GM18909 (cell line): Measurements from ENCODE around the gene C16orf89.
"Not testable (repeated sequence)": the region's sequence is repeated elsewhere in the genome, so short reads cannot be mapped to it uniquely, and the experiment has no call there.

Experiments used
- ATAC-seq: cut with Tn5 transposase; IDR thresholded peaks from one replicate; pipeline ENCODE4 v1.9.1; 2021; ENCODE audit warnings: mild to moderate bottlenecking; ENCODE audit not compliant: unreplicated experiment, poor library complexity

The C16orf89 gene

DNA sequence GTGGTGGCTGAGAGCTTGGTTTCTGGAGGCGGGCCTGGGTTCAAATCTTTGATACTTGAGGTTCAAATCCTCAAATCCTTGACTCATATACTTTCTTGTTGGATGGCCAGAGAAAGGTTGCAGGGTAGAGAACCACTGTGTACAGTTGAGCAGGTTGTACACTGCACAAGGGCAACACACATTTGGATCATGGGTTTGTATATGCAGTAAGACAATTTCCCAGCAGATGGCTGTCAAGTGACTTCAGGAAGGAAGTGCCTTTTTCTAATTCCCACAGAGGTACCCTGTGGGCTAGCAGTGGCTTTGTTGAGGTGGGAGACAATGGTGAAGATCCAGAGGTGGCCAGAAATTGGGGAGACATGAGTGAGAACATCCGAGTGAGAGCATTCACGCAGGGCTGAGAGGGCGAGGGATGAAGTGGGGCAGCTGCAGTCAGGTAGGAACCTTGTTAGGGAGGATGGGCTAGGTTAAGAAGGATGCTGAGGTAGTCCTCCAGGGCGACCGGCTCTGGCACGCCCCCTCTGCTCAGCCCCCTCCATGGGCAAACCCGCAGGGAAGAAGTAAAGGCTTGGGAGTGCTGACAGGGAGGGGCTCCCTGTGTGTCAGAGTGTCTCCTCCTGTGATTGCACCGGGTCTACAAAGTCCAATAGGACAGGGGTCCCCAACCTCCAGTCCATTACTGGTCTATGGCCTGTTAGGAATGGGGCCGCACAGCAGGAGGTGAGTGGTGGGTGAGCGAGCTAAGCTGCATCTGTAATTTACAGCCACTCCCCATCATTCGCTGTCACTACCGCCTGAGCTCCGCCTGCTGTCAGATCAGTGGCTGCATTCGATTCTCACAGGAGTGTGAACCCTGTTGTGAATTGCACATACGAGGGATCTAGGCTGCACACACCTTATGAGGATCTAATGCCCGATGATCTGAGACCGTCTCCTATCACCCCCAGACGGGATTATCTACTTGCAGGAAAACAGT lies 2.7 kb downstream of the C16orf89 start:
- no peak for ATAC-seq

DNA sequence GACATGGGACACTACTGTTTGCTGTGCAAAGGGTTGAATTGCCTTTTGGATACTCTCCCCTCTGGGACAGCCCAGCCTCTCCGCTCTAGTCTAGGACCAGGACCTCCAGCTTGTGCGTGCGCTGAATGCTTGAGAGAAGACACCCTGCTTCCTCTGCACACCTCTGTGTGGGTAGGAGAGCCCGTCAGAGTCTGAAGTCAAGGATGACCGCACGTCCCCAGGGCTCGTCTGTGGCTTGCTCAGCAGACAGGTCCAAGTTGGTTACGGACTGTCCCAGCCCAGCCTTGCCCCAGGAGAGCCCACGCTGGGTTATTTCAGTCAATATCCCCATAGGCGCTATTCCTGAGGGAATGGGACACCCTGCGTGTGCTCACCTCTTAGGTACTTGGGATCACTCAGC lies 3.7 kb downstream of the C16orf89 start:
- ATAC-seq = no peak

DNA sequence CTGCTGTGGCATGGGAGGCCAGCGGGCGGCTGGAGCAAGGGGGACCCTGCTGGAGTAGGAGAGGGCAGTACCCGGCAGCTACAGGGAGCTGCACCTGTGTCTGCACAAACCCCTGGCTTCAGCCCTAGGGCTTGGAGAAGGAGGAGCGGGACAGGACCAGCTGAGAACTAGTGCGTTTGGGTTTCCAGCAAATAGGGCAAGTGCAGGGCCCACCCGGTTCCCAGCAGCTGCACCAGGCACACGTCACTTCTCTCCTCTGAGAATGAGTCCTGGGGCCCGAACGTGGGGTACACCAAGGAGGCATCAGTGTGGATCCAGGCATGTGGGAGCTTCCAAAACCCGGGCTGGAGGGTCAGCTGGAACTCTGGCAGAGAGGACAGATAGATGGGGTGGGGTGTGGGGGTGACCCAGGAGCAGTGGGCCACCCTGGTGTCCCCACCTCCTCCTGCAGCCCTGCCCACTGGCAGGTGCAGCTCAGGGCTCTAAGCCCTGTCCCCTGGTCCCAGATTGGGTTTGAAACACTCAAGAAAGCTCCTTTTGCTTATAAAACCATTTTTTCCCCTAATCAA lies 5.6 kb downstream of the C16orf89 start:
- no peak for ATAC-seq

DNA sequence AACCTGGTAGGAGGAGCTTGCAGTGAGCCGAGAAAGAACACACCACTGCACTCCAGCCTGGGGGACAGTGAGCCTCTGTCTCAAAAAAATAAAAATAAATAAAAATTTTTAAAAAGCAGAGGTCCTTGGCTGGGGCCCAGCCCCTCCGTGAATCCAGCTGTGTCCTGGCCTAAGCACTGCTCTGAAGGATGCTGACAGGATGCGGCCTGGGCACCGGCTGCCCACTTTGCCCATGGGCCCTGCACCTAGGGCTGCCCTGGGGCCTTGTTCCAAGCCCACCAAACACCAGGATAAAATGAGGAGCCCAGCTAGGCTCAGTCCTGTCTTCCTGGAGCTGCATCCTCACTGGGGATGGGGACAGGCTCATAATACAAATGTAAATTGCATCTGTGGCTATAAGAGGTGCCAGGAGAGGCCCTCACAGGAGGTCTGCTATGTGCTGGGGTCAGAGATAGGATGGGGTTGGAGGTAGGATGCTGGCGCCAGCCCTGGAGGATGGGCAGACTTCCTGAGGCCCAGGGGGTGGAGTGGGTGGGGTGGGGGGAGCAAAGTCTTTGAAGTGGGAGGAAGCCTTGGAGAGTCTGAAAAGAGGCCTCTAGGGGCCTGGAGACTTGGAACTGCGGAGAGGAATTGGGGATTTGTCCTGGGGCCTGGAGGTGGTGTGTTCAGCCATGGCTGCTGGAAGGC lies 6.2 kb downstream of the C16orf89 start:
- no peak for ATAC-seq

DNA sequence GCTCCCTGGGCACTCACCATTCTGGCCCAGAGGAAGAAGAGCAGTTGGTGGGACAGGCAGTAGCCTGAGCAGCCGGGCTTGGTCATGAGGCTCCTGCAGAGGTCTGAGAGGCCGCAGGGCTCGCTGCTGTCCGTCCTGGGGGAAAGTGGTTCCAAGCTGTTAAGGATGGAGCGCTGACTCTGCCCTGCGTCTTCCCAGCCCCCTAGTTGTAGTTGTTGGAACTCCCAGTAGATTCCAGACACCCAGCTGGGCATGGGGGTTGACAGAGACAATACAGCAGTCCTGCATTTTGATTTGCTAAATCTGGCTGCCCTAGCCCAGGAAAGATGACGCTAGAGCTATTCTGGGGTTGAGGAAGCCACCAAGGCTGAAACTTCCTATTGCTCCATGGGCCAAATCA lies 7.3 kb downstream of the C16orf89 start:
- ATAC-seq = no peak

DNA sequence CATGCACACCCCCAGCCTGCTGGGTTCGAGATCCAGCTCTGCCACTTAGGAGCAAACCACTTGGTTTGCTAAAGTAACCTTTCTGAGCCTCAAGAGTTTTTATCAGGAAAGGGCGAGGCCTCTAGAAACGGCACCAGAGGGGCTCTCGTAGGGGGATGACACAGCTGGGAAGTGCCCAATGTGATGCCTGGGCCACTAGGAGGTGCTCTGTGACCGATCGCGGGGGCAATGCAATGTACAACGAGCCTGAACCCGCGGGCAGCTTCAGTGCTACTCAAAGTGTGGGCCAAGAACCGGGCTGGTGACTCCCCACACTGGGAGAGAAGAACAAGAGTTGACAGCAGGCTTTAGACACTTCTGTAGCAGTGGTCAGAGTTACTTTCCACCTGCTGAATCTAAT lies 9.4 kb downstream of the C16orf89 start:
- no peak for ATAC-seq

DNA sequence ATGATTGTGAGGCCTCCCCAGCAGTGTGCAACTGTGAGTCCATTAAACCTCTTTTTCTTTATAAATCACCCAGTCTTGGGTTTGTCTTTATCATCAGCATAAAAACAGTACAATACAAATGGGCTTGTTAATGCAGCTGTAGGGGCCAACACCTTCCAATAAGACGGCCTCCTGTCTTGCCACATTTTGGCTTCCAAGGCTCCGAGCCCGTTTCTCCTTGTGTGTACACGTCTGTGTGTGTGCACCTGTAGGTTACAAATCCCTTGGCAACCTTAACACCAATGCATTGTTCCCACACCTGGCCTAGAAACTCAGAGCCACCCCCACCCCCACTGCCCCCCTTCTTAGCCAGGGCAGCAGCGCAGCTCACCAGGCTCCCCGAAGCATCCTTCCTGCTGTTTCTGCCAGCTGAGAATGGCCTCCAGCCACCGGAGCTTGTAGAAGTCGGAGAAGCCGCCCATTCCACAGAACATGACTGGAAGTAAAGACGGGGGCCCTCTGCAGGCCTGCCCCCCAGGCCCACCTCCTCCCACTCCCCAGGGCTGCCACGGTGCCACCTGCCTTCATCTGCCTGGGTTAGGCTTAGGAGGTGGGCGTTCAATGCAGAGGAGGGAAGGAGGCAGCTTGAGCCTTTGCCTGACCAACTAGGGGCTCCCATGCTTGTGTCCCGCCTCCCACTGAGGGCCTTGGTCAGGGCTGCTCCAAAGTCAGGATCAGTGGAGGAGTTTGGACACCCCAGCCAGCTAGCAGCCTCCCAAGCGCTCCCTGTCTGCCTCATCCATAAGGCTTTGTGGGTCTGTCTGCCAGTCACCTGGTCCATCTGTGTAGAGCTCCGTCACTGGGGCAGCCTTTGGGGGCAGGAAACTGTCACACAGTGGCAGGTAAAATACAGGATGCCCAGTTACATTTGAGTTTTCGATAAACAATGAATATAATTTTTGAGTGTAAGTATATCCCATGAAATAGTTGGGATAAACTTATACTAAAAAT lies 10.6 kb downstream of the C16orf89 start:
- ATAC-seq = no peak

DNA sequence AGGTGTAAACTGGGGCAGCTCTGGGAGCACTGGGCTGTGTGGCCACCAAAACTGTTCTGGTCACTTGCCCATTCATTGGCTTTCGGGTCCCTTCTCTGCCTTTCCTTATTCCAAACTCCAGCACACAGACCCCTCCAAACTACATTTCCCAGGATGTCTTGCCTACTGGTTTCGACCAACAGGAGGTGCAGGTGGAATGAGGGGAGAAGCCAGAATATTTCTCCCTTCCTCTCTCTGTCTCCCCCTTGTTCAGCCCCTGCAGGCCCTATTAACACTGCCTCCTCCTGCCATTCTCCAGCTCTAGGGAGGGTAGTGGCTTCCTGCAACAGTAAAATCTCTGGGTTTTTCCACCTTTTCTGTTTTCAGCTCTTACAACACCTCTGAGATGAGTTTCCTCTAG lies 18.8 kb downstream of the C16orf89 start:
- ATAC-seq = no peak

DNA sequence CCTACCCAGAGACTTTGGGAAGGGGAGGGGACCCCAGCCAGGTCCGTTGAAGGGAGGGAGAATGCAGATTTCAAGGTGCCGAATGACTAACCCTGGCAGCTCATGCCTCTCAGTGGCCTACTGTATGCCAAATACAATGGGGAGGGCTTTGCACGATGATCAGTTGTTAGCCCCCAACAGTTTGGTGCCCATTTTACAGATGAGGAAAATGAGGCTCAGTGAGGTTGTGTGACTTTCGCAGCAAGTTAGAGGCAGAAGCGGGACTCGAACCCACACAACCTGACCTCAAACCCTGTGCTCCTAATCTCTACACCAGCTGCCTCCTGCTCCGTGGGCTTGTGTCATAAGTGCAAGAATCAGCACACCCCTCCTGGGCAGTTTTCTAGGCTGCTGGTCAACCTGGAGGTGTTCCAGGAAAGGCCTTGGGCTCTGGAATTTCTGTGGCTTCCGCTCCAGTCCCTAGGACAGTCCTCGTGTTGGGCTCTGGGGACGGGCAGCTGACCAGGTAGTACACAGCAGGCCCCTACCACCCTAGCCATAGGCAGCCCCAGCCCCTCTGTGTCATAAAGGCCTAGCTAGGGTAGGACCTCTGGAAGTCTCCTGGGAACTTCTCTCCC lies 20.1 kb downstream of the C16orf89 start:
- no peak for ATAC-seq

DNA sequence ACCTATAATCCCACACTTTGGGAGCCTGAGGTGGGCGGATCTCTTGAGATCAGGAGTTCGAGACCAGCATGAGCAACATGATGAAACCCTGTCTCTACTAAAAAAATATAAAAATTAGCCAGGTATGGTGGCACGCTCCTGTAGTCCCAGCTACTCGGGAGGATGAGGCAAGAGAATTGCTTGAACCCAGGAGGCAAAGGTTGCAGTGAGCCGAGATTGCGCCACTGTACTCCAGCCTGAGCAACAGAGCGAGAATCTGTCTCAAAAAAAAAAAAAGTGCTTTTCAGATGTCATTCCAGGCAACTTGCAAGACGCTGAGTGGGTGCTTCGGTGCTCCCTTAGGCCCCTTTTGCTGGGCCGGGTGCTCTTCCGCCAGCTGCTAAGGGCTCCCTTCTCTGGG lies 21.2 kb downstream of the C16orf89 start:
- not testable (repeated sequence) for ATAC-seq

DNA sequence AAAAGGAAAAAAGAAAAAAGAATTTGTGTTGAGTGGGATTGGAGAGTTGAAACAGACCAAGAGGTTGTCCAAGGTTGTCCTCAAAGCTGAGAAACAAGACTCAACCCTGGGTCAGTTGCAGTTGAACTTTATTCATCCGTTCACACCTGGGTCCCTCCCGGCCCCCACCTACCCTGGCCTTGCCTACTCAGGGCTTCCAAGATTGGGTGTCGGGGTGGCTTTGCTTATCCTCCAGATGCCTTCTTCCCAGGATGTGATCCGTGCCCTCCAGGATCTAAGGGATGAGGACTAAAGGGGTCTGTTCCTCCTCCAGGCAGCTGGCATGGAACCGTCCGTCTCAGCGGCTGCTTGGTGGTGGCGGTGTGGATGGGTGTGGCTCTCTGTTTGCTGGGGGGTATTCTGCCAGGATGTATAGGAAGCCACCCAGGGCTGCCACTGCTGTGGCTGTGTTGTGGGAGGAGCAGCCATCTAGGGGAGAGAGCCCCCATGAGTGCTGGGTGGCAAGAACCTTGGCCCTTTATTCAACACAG lies 21.7 kb downstream of the C16orf89 start:
- no peak for ATAC-seq

DNA sequence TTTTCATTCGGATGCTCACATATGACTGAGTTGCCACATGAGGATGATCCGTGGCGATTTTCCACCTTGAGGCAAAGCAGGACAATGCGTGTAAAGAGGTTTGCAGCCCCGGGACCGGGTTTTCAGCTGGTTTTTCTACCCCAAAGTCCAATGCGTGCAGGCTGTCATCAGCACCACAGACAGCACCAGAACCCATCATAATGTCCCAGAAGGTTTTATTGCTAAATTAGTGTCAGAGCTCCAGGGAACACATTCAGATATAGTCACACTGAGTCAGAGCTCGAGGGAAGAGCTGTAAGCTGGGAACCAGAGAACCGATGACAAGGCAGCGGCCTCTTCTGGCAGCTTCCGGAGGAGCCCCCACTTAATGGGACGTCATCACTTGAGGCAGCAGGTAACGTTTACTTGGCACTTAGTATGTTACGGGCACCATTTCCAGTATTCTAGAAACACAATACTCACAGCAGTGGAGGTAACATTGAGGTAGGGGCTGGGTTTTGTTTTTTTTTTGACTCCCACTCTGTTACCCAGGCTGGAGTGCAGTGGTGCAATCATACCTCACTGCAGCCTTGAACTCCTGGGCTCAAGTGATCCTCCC lies 23.1 kb downstream of the C16orf89 start:
- ATAC-seq = no peak

DNA sequence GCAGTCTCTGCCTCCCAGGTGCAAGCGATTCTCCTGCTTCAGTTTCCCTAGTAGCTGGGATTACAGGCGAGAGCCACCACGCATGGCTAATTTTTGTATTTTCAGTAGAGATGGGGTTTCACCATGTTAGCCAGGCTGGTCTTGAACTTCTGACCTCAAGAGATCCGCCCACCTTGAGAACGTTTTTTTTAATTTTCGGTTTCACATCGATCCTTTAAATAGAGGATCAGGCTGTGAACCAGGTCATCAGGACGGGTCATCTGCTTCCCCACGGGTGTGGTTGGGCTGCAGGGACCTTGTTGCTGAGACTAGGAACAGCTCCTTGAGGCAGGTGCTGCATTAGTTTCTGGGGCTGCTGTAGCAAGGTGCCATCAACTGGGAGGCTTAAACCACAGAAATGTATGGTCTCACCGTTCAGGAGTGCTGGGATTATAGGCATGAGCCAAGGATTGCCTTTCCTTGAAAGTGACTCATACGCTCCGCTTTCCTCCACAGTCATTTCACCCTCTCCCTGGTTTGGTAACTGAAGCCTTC lies 24.1 kb downstream of the C16orf89 start:
- ATAC-seq = peak; percentile 89

DNA sequence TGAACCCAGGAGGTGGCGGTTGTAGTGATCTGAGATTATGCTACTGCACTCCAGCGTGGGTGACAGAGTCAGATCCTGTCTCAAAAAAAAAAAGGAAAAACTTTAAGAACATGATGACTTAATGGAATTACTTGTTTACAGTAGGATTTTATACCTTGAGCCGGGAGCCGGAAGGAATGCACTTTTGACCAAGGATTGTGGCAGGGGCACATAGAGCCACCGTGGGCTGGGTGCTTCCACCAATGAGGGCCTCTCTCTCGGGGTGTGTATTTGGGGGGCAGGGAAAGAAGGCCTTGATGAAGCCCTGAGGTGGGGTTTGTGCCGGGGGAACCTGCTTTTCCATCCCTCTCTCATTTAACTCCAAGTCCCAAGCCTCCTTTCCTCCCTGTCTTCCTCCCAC lies 25.3 kb downstream of the C16orf89 start:
- no peak for ATAC-seq

DNA sequence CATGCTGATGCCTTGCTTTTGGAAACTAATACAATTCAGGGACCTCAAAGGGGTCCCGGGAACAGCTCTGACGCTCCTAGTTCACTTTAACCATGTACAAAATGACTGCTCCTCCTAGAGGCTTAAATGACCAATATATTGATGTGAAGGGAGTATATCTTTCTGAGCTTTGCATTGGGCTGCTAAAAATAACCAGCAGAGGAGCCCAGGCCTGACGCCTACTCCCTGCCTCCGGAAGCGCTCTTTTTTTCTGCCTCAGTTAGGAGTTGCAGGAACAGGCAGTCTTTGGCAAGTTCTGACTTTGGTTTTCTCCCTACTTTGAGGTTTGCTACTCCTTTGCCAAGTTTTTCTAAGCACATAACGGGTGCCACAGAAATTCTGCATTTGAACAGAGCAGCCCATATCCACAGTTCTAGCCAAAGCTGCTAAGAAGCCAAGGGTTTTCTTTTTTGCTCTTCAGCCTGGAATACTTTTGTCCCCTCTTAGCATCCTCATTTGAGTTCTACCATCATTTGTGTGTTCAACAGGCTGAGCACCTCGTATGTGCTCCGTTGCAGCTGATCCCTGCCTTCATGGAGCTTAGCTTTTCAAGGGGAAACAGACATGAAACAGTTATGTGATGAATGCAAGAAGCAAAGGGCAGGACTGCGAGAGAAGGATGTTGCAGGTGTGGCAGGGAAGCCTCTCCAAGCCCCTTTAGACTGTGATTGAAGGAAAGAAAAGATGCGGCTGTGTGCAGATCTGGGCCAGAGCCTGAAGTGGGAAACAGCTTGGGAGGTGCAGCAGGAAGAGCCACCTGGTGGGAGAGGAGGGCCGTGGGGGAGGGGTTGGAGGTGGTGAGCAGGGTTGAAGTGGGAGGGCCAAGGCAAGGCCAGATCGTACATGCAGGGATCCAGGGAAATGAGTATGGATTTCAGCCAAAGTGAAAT lies 29.3 kb downstream of the C16orf89 start:
- no peak for ATAC-seq

DNA sequence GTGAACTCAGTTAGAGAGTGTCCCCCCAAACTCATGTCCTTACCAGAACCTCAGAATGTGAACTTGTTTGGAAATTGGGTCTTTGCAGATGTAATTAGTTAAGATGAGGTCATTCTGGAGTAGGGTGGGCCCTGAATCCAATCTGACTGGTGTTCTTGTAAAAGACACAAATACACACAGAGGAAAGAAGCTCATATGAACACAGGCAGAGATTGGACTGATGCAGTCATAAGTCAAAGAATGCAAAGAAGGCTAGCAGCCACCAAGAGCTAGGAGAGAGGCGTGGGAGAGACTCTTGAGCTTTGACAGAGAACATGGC lies 29.9 kb downstream of the C16orf89 start:
- no peak for ATAC-seq

DNA sequence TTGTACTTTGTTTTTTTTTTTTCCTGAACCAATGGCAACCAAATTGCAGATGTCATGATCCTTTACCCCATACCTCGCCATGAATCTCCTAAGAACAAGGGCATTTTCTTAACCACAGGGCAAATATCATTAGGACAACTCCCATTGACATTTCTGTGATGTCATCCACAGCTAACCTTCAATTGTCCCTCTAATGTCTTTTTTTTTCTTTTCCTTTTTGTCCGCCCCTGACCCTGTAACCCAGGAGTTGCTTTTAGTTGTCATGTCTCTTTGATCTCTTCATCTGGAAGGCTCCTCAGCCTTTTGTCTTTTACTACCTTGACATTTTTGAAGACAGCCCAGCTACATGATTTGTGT lies 31.6 kb downstream of the C16orf89 start:
- ATAC-seq = no peak
